HAP-1 (cell line): ENCODE data around the gene BHLHA9.

Experiments
- DNase-seq, 2 experiments: peaks; one replicate each; pipeline ENCODE4 v3.0.0-alpha.2; 2016 to 2020; ENCODE audit warnings: low spot score in 2 of 2
- H3K27me3 ChIP-seq: fragments of 250-450 bp; sonication (Bioruptor Pico); 2 replicates; pipeline ENCODE4 v1.5.1; 2020; ENCODE audit warnings: low read depth, mild to moderate bottlenecking, moderate library complexity
- H3K36me3 ChIP-seq: fragments of 250-450 bp; sonication (Bioruptor Pico); replicated peaks from 2 replicates; pipeline ENCODE4 v1.5.1; 2020; ENCODE audit warnings: mild to moderate bottlenecking
- H3K4me1 ChIP-seq: fragments of 250-450 bp; sonication (Bioruptor Pico); 2 replicates; pipeline ENCODE4 v1.5.1; 2020; ENCODE audit warnings: mild to moderate bottlenecking
- H3K4me3 ChIP-seq: fragments of 250-450 bp; sonication (Bioruptor Pico); 2 replicates; pipeline ENCODE4 v1.5.1; 2020; ENCODE audit warnings: mild to moderate bottlenecking, moderate library complexity
- H3K9me3 ChIP-seq: fragments of 250-450 bp; sonication (Bioruptor Pico); 2 replicates; pipeline ENCODE4 v1.5.1; 2020; ENCODE audit warnings: mild to moderate bottlenecking, moderate library complexity
- in situ Hi-C: fragments of 300-500 bp; cut with MboI; formaldehyde crosslinking; loops from 3 replicates; pipeline ENCODE4 v1.14.3; 2020; ENCODE audit warnings: low sequenced_read_pairs, inconsistent platforms, mixed read lengths

Gene BHLHA9

GRCh38 chr17:1270210-1271029, at the start of gene BHLHA9:
TSS of gene BHLHA9 (plus strand) at chr17:1270444. CDS start at chr17:1270564, 120 bp downstream.
- H3K27me3 ChIP-seq = no peaks in the 10 kb centered on the region
- in situ Hi-C loops = loop anchor here (5.0 kb wide), 1 partner anchor 52 kb away; no protein-coding TSS in a partner anchor
- no peaks in the 10 kb centered on the region for H3K36me3 ChIP-seq
- no peak within 1 kb of the TSS for H3K4me3 ChIP-seq
- no peaks in the 10 kb centered on the region for H3K4me1 ChIP-seq
- H3K9me3 ChIP-seq = no peaks in the 10 kb centered on the region
- no peak for DNase-seq

DNA sequence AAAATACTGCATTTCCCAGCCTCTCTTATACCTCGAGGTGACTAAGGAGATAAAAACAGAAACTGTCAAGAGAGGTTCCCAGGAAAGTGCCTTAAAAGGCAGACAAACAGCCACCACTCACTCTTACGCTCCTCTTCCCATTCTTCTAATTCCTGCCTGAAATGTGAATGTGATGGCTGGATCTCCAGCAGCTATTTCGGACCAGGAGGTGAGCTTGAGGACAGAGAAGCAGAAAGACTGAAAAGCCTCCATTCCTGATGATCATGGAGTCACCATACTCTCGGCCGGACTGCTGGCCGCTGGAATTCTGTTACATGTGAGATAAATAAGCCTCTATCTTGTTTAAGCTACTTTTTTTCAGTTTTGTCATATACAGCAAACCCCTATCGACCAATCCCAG, 49.0 kb upstream of the BHLHA9 start:
- no peaks in the 10 kb centered on the region for H3K9me3 ChIP-seq
- DNase-seq = no peak
- H3K36me3 ChIP-seq = peaks cover 2% of the 10 kb centered on the region; the same call in 1 of the 2 replicates
- in situ Hi-C loops = no loop called here
- no peaks in the 10 kb centered on the region for H3K27me3 ChIP-seq
- H3K4me3 ChIP-seq = no peak overlapping the region
- H3K4me1 ChIP-seq = peaks cover 13% of the 10 kb centered on the region

DNA sequence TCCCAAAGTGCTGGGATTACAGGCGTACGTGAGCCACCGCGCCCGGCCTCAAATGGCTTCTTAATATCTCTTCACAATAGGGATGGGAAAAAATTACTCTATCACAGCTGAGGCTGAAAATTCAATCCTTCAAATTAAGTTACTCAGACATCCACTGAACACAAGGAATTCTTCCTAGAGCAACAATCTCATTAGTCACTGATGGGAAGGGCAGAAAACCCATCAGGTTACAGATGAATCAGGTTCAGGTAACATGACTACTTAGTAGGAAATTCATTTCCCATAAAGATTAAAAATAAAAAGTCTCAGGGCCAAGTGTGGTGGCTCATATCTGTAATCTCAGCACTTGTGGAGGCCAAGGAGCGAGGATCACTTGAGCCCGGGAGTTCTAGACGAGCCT, 47.9 kb upstream of the BHLHA9 start:
- H3K27me3 ChIP-seq = no peaks in the 10 kb centered on the region

DNA sequence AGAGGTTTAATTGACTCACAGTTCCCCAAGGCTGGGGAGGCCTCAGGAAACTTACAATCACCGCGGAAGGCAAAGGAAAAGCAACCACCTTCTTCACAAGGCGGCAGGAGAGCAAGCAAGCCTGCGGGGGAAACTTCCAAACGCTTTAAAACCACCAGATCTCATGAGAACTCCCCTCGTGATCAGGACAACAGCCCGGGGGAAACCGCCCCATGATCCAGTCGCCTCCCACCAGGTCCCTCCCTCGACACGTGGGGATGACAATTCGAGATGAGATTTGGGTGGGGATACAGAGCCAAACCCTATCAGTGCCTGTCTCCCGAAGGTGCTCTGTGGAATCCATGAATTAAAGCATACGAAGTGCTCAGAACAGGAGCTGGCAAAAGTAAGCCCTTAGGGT, 46.6 kb upstream of the BHLHA9 start:
- Histone ChIP-seq H3K27me3 (no peaks in the 10 kb centered on the region), H3K9me3 (no peaks in the 10 kb centered on the region), H3K4me3 (no peak overlapping the region), H3K4me1 (peaks cover 10% of the 10 kb centered on the region), H3K36me3 (peaks cover 11% of the 10 kb centered on the region)
- DNase-seq = no peak
- in situ Hi-C loops = no loop called here

More for the DNA sequence above, 47.9 kb upstream of the BHLHA9 start:
- no peak for DNase-seq
- Histone ChIP-seq H3K36me3 (peaks cover 11% of the 10 kb centered on the region; the same call in 1 of the 2 replicates), H3K4me1 (peaks cover 5% of the 10 kb centered on the region), H3K9me3 (no peaks in the 10 kb centered on the region), H3K4me3 (no peak overlapping the region)
- in situ Hi-C loops = no loop called here

- Histone ChIP-seq H3K4me3 (no peak overlapping the region), H3K27me3 (no peaks in the 10 kb centered on the region), H3K4me1 (peaks cover 10% of the 10 kb centered on the region), H3K9me3 (no peaks in the 10 kb centered on the region), H3K36me3 (peaks cover 11% of the 10 kb centered on the region)
- no peak for DNase-seq
- in situ Hi-C loops = no loop called here
Measured at GRCh38 chr17:1224330-1224729, 45.9 kb upstream of the BHLHA9 start.

DNA sequence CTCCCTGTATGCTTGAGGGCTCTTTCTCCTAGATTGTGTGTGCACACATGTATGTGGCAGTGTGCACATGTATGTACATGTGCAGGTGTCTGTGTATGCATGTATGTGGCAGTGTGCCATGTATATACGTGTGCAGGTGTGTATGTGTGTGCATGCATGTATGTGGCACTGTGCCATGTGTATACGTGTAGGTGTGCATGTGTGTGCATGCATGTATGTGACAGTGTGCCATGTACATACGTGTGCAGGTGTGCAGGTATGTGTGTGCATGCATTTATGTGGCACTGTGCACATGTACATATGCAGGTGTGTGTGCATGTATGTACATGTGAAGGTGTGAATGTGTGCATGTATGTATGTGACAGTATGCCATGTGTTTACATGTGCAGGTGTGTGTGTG, 43.9 kb upstream of the BHLHA9 start:
- H3K36me3 ChIP-seq = peaks cover 11% of the 10 kb centered on the region
- peaks cover 10% of the 10 kb centered on the region for H3K4me1 ChIP-seq
- in situ Hi-C loops = no loop called here
- no peak overlapping the region for H3K4me3 ChIP-seq
- no peaks in the 10 kb centered on the region for H3K9me3 ChIP-seq
- no peaks in the 10 kb centered on the region for H3K27me3 ChIP-seq
- DNase-seq = no peak

GRCh38 chr17:1227365-1227764, 42.9 kb upstream of the BHLHA9 start:
- Histone ChIP-seq H3K9me3 (no peaks in the 10 kb centered on the region), H3K4me1 (peaks cover 10% of the 10 kb centered on the region), H3K4me3 (peak overlapping the region; percentile 51), H3K27me3 (no peaks in the 10 kb centered on the region), H3K36me3 (peaks cover 11% of the 10 kb centered on the region)
- peak in 1 of 2 experiments; percentile 13 for DNase-seq
- in situ Hi-C loops = no loop called here

DNA sequence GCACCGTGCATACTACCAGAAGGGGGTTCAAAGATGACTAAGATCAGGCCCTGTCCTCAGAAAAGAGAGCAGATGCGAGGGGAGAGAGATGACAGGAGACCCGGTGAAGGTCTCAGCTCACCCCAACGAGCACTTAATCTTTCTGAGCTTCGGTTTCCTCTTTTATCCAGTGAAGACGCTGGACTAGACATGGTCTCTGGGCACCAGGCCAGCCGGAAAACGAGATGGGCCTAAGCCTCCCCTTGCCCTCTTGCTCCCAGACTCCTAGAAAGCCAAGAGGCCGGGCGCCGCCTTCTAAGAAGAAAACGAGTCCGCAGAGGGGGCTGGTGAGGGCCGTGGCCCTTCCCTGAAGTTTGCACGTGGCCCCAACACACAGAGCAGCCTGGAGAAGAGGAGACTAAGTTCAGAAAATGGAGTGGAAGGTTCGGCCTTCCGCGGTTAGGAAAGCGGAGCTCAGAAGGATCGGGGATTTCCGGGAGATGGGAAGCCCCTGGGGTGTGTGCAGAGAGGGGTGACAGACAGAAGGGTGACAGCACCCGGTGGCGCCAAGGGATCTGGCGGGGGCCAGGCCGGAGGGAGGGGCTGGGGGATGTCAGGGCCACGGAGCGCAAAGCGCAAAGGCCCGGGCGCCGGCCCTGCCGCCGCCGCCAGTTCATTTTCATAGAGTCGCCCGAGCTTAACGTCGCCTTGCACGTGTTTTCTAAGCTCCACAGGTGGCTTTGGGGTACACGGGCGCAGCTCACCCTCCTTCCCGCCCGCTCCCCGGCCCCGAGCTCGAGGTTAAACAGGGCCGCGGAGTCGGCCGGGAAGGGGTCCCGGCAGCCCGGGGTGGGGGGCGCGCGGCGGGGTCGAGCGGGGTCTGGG, 42.1 kb upstream of the BHLHA9 start:
- H3K36me3 ChIP-seq = peaks cover 11% of the 10 kb centered on the region
- H3K4me1 ChIP-seq = peaks cover 10% of the 10 kb centered on the region
- peak; percentile 45 to 73 for DNase-seq
- H3K27me3 ChIP-seq = no peaks in the 10 kb centered on the region
- no peaks in the 10 kb centered on the region for H3K9me3 ChIP-seq
- in situ Hi-C loops = no loop called here
- H3K4me3 ChIP-seq = peak overlapping the region; percentile 51

- no peaks in the 10 kb centered on the region for H3K9me3 ChIP-seq
- peak overlapping the region; percentile 51 for H3K4me3 ChIP-seq
- no peaks in the 10 kb centered on the region for H3K27me3 ChIP-seq
- peaks cover 11% of the 10 kb centered on the region for H3K36me3 ChIP-seq
- H3K4me1 ChIP-seq = peaks cover 10% of the 10 kb centered on the region
- in situ Hi-C loops = no loop called here
- no peak for DNase-seq
Measured at GRCh38 chr17:1228781-1229348, 41.4 kb upstream of the BHLHA9 start.

GRCh38 chr17:1229349-1229899, 40.8 kb upstream of the BHLHA9 start:
- H3K27me3 ChIP-seq = no peaks in the 10 kb centered on the region
- H3K4me3 ChIP-seq = peak overlapping the region; percentile 51
- peak; percentile 63 to 76 for DNase-seq

DNA sequence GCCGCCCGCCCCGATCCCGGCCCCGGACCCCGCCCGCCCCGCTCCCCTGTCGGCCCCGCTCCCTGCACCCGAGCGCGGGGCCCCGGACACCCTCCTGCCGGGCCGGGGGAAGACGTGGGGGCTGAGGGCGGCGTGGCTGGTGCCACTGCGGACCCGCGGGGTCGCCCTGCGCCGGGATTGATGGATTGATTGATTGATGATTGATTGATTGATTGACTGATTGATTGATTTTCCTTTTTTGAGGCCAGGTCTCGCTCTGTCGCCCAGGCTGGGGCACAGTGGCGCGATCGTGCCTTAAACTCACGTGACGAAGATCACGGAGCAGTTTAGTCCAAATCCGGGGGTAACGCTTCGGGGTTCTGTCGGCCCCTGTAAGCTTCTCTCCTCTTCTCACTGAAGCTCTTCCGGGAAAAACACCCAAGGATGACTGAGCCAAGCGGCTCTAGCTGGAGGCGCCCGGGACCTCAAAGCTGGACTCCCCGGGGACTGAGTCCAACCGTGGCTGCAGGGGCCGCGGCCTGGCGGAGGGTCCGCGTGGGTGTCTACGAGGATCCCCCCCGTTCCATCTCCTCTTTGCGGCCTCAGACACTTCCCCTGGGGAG, 40.2 kb upstream of the BHLHA9 start:
- Histone ChIP-seq H3K4me1 (peaks cover 10% of the 10 kb centered on the region), H3K36me3 (peaks cover 11% of the 10 kb centered on the region), H3K27me3 (no peaks in the 10 kb centered on the region), H3K9me3 (no peaks in the 10 kb centered on the region), H3K4me3 (peak overlapping the region; percentile 51)
- DNase-seq = no peak
- in situ Hi-C loops = no loop called here

More at GRCh38 chr17:1229349-1229899, 40.8 kb upstream of the BHLHA9 start:
- in situ Hi-C loops = no loop called here
- Histone ChIP-seq H3K9me3 (no peaks in the 10 kb centered on the region), H3K36me3 (peaks cover 11% of the 10 kb centered on the region), H3K4me1 (peaks cover 10% of the 10 kb centered on the region)

DNA sequence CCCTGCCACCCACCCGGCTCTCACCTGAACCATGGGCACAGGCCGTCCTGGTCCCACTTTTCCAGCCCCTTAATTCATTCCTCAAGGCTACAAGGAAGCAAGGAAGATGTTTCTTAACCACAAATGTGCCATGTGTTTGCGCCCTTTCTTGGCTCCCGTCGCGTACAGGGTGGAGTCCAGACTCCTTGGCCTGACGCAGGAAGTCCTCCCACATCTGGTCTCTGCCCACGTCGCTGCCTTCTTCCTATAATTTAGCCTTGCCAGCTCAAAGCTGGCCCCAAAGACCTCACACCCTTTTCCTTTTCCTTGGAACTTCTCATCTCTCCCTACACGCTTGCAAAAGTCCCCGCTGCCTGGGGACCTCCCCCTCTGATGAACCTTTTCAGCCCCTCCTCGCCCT, 38.8 kb upstream of the BHLHA9 start:
- DNase-seq = no peak
- Histone ChIP-seq H3K9me3 (no peaks in the 10 kb centered on the region), H3K27me3 (no peaks in the 10 kb centered on the region), H3K4me1 (peaks cover 10% of the 10 kb centered on the region), H3K36me3 (peaks cover 7% of the 10 kb centered on the region), H3K4me3 (no peak overlapping the region)
- in situ Hi-C loops = no loop called here

- H3K27me3 ChIP-seq = no peaks in the 10 kb centered on the region
- H3K36me3 ChIP-seq = no peaks in the 10 kb centered on the region; the same call in none of the 2 replicates
- peaks cover 6% of the 10 kb centered on the region for H3K4me1 ChIP-seq
- no peak overlapping the region for H3K4me3 ChIP-seq
- DNase-seq = no peak
- in situ Hi-C loops = no loop called here
- H3K9me3 ChIP-seq = no peaks in the 10 kb centered on the region
Measured at GRCh38 chr17:1232331-1232730, 37.9 kb upstream of the BHLHA9 start.
